ENCODE measurements around the gene SLC16A10.
"Not testable (repeated sequence)": the region's sequence is repeated elsewhere in the genome, so short reads cannot be mapped to it uniquely, and the experiment has no call there.

SLC16A10 gene

GRCh38 chr6:111222341-111222740 lies 135.0 kb downstream of the SLC16A10 start:
- no peak for DNase-seq

GRCh38 chr6:111228094-111228493 lies 140.8 kb downstream of the SLC16A10 start:
- DNase-seq = peak; percentile 48

GRCh38 chr6:111230351-111231089 lies 143.2 kb downstream of the SLC16A10 start:
- DNase-seq = peak; percentile 87

DNA sequence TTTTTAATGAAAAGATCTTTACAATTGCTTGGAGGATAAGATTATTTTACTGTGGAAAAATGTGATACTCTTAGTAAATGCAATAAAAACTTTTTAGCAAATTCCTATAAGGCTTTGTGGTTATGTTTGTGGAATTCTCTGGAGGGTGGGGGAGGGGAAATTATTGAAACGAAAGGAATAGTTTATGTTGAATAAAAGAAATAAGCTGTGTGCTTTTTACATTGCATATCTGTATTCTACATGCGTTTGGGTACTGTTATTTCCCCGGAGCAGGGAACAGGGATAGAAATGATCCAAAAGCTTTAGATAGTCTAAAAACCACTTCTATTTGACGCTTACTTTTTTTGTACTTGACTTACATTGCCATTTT lies 143.8 kb downstream of the SLC16A10 start:
- no peak for DNase-seq

- DNase-seq = peak; percentile 69
Measured at GRCh38 chr6:111237852-111238251, 150.5 kb downstream of the SLC16A10 start.

DNA sequence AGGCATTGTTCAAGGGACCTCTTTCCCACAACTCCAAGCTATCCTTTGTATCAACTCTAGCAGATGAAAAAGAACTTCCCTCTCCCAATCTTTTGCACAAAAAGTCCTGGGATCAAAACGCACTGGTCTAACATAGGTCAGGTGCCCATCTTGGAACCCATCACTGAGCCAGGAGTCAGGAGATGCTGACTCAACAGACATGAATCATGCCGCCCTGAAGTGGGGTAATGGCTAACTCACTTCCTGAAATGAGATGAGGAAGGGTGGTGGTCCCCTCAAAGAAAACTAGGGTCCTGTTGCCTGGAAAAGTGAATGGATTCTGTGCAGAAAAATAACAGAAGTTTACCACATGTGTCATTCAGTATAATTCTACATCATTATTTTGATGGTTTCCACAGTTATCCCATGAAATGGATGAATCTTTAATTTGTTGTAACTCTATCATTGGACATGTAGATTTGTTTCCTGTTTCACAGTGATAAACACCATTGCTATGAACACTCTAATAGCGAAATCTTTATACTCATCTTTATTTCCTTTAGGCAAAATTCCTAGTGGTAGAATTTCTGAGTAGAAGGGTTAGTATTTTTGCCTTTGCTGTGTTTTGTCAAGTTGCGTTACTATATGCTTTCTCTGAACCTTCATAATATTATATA lies 151.3 kb downstream of the SLC16A10 start:
- DNase-seq = peak; percentile 86

- no peak for DNase-seq
Measured at GRCh38 chr6:111239461-111239860, 152.2 kb downstream of the SLC16A10 start.

DNA sequence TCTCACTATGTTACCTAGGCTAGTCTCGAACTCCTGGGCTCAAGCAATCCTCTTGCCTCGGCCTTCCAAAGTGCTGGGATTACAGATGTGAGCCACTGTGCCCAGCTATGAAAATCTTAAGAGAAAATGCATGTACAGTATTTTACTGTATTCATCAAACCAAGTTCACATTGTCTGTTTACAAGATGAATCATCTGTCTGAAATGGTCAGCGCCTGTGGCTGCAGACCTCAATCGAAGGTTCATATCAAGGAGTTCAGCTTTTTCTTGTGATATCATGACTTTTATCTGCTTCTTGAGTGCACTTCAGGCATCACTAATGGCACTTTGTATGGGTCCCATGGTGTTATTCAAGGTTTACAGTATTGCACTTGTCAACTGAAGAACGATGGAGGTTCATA lies 155.1 kb downstream of the SLC16A10 start:
- DNase-seq = peak; percentile 69

DNA sequence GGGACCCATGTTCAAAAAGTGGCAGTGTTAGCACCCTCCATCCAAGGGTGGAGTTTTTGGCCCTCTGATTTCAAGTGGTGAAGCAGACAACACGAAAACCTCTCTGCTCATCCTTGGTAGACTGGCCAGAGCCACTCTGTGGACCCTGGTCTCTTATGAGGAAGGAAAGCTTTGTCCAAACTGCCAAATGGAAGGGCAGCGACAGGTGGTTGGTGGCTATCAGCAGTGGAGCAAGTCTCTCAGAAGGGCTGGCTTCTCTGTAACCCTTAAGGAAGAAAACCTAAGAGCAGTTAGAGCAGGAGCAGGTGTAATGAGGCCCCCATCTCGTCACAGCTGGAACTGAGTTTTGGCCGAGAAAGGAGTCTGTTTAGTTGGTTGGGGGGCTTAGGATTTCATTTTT lies 155.8 kb downstream of the SLC16A10 start:
- DNase-seq = no peak

GRCh38 chr6:111248789-111249188 lies 161.5 kb downstream of the SLC16A10 start:
- DNase-seq = no peak

GRCh38 chr6:111250791-111251354 lies 163.6 kb downstream of the SLC16A10 start:
- no peak for DNase-seq

DNA sequence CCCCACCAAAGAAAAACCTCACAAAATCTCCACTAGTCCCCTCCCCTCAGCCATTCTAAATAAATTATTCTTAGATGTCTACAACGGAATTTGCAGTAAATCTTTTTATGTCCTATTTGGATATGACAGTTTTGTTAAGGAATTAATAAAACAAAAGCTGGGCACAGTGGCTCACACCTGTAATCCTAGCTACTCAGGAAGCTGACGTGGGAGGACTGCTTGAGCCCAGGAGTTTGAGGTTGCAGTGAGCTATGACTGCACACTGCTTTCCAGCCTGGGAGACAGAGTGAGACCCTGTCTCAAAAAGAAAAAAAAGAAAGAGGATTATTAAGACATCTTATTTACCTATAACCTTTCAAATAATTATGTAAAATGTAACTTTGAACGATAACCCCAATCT lies 165.4 kb downstream of the SLC16A10 start:
- no peak for DNase-seq

- DNase-seq = no peak
Measured at GRCh38 chr6:111254004-111254778, 166.9 kb downstream of the SLC16A10 start.

DNA sequence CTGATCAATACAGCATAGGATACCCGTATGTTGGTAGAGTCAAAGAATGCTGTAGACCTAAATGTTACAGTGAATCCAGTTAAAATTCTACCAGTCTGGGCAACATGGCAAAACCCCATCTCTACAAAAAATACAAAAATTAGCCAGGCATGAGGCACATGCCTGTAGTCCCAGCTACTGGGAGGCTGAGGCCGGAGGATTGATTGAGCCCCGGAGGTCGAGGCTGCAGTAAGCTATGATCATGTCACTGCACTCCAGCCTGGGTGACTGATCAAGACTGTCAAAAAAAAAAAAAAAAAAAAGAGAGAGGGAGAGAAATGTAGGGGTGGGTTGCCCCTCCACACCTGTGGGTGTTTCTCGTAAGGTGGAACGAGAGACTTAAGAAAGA lies 167.5 kb downstream of the SLC16A10 start:
- DNase-seq = no peak

GRCh38 chr6:111255838-111256237 lies 168.5 kb downstream of the SLC16A10 start:
- DNase-seq = not testable (repeated sequence)

GRCh38 chr6:111256646-111257045 lies 169.3 kb downstream of the SLC16A10 start:
- DNase-seq = peak; percentile 36

GRCh38 chr6:111258010-111258409 lies 170.7 kb downstream of the SLC16A10 start:
- no peak for DNase-seq

GRCh38 chr6:111258615-111259088 lies 171.3 kb downstream of the SLC16A10 start:
- peak; percentile 51 for DNase-seq

DNA sequence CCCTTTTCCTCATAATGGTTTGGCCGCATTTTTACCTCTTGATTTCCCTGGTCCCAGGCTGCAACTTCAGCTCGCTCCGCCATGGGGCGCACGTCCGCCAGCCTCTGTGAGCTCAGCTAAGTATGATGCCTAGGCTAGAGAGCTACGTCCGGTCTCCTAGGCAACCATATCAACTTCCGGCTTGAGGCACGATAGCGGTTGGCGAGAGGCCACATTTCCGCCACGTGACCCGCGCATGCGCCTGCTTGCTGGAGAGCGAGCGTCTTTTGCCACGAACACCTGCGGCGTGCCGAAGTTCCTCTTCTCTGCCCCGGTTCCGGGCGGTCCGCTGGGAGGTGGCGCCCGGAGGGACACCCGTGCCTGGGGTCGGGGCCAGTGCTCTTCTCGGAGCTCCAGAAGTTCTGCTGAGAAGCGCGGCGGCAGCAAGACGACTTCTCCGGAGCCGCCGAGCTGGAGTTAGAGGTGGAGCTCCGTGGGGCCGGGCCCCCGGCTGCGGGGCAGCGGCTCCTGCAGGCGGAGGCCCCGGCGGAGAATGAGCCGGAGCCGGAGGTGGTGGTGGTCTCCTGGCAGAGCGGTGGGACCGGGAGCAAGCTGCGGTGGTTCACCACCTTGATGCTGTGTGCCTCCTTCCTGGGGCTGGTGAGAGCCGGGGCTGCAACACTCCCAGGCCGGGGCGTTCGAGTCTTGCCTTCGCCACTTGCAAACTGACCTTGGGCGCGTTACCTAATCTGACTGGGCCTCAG lies 172.0 kb downstream of the SLC16A10 start:
- DNase-seq = peak; percentile 99

GRCh38 chr6:111260570-111261298 lies 173.4 kb downstream of the SLC16A10 start:
- DNase-seq = no peak

GRCh38 chr6:111263837-111264236 lies 176.5 kb downstream of the SLC16A10 start:
- DNase-seq = peak; percentile 83

DNA sequence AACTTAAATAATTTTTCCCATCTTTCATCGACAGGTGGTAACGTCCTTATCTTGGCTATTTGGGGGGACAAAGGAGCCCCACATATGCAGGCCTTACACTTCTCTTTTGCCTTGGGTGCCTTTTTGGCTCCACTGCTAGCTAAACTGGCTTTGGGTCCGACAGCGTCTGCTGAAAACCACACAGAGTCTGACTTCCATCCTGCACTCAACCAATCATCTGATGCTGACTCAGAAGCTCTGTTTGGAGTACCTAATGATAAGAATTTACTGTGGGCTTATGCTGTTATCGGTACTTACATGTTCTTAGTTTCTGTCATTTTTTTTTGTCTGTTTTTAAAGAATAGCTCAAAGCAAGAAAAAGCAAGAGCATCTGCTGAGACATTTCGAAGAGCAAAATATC lies 178.5 kb downstream of the SLC16A10 start:
- DNase-seq = no peak
